HG02884 (cell line): ENCODE data around the gene PLA2G4C.
"Not testable (repeated sequence)": the region's sequence is repeated elsewhere in the genome, so short reads cannot be mapped to it uniquely, and the experiment has no call there.

Source experiments
- ATAC-seq: cut with Tn5 transposase; IDR thresholded peaks from one replicate; pipeline ENCODE4 v1.9.1; 2021; ENCODE audit warnings: mild to moderate bottlenecking, moderate library complexity; ENCODE audit not compliant: unreplicated experiment

The PLA2G4C gene

GRCh38 chr19:48111280-48111679, 663 bp upstream of the PLA2G4C start:
- ATAC-seq, result no peak

GRCh38 chr19:48108997-48109782, 1.4 kb downstream of the PLA2G4C start:
- ATAC-seq, result no peak

GRCh38 chr19:48103922-48104321, 6.7 kb downstream of the PLA2G4C start:
- ATAC-seq, result no peak

- no peak for ATAC-seq
These were observed 7.5 kb downstream of the PLA2G4C start for GRCh38 chr19:48102870-48103751.

- ATAC-seq, result no peak
These were observed 14.9 kb downstream of the PLA2G4C start for GRCh38 chr19:48095612-48096175.

- ATAC-seq, result no peak
These were observed 15.8 kb downstream of the PLA2G4C start for GRCh38 chr19:48094855-48095203.

- no peak for ATAC-seq
These were observed 16.3 kb downstream of the PLA2G4C start for GRCh38 chr19:48094129-48094854.

DNA sequence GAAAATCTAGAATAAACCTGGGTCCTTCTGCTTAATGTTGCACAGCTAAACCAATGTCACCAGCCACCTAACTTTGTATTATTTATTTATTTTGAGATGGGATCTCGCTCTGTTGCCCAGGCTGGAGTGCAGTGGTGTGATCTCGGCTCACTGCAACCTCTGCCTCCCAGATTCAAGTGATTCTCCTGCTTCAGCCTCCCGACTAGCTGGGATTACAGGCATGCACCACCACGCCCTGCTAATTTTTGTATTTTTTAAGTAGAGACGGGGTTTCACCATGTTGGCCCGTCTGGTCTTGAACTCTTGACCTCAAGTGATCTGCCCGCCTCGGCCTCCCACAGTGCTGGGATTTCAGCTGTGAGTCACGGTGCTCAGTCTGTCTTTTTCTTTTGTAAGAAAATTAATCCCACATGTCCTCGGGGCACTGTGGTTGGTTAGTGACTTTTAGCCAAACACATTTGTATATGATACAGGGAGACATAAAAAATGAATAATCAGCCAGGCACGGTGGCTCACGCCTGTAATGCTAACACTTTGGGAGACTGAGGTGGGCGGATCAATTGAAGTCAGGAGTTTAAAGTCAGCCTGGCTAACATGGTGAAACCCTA, 19.4 kb downstream of the PLA2G4C start:
- not testable (repeated sequence) for ATAC-seq

GRCh38 chr19:48090281-48090802, 20.3 kb downstream of the PLA2G4C start:
- ATAC-seq, result no peak

DNA sequence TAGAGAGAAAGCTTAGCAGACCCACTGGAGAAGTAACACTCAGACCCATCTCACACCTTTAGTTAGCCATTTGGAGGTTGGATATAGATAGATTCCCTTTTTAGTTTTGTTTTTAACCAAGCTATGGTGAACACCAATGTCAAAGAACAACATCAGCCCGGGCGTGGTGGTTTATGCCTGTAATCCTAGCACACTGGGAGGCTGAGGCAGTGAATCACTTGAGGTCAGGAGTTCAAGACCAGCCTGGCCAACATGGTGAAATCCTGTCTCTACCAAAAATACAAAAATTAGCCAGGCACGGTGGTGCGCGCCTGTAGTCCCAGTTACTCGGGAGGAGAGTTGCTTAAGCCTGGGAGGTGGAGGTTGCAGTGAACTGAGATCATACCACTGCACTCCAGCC, 21.6 kb downstream of the PLA2G4C start:
- not testable (repeated sequence) for ATAC-seq

DNA sequence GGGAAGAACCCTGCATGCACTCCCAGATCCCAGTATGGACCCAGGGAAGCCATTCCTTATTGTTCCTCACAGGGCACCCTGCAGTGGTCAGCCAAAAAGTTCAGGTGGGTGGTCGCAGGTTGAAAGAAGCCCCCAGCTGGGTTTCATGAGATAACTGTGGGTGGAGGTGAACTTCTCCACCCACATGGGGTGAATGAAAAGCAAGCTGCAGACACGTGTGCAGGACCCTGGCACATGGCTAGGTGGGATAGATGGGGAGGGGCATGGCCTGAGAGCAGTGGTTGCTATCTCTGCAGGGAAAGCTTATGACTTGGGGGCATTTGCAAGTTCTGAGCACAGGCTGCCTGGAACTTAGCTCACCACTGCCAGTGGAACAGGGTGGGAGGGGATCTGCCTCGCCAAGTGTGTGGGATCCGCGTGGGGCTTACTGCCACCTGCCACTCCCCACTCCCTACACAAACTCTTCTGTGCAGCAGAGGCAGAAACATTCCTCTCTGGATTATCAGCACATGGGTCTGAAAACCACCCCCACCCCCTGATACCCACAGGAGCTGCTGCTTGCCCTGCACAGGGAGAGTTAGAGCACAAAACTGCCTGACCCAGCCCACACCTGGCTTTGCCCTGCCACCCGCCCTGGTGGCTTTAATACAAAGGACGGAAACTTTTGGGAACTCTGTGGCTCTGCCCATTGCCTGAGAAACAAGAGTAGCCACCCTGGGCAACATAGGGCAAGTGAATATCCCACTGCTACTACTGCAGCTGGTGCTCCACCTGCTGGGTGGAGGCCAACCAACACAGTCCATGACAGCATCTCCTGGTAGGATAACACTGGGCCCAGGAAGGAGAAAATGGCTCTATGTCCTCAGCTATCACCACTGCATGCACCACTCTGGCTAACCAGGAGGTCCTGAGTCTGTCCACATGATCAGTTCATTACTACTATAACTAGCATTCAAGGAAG, 24.4 kb downstream of the PLA2G4C start:
- ATAC-seq, result no peak

DNA sequence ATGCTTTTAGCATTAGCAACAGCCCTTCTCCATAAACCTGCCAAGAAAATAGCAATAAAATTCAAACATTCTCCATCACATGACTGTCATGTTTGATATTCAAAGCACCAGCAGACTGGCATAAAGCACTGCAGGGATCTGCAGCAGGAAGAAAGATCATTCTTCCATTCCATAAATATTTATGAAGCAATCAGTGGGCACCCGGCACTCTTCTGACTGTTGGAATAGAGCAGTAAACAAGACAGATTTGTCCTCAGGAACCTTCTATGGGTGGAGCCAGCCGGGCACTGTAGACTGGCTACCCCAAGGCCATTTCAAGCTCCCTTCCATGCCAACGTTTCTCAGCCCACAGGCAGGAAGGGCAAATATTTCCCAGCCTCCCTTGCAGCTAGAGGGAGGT, 25.5 kb downstream of the PLA2G4C start:
- no peak for ATAC-seq

DNA sequence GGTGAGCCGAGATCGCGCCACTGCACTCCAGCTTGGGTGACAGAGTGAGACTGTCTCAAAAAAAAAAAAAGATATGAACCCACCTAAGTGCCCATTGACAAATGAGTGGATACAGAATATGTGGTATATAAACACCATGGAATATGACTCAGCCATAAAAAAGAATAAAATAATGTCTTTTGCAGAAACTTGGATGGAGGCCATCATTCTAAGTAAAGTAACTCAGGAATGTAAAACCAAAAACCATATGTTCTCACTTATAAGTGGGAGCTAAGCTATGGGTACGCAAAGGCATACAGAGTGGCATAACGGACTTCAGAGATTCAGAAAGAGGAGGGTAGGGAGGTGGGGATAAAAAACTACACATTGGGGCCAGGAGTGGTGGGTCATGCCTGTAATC, 29.5 kb downstream of the PLA2G4C start:
- no peak for ATAC-seq

DNA sequence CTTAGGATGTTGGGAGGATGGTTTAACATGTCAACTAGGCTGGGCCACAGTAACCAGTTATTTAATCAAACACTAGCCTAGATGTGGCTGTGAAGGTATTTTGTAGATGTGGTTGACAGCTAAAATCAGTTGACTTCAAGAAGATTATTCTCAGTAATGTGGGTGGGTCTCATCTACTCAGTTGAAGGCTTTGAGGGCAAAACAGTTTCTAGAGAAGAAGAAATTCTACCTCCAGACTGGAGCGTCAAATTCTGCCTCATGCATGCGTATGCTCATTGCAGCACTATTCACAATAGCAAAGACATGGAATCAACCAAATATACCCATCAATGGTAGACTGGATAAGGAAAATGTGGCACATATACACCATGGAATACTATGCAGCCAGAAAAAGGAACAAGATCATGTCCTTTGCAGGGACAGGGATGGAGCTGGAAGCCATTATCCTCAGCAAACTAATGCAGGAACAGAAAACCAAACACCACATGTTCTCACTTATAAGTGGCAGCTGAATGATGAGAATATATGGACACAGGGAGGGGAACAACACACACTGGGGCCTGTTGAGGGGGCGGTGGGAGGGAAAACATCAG, 40.3 kb downstream of the PLA2G4C start:
- not testable (repeated sequence) for ATAC-seq

DNA sequence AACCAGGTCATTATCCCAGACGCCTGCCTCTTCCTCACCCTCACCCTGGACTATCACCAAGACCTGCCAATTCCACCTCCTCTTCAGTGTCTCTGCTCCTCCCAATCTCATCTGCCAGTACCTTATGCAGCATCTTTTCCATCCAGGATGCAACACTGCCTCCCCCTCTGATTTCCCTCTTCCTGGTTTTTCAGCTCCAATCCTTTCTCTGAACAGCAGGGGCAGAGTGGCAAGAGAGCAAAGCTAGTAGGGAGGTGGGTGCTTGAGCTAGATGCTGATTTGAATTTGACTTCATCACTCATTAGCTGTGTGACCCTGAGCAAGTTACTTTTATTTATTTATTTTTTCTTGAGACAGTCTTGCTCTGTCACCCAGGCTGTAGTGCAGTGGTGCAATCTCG, 41.2 kb downstream of the PLA2G4C start:
- no peak for ATAC-seq

GRCh38 chr19:48064509-48064908, 46.1 kb downstream of the PLA2G4C start:
- no peak for ATAC-seq

DNA sequence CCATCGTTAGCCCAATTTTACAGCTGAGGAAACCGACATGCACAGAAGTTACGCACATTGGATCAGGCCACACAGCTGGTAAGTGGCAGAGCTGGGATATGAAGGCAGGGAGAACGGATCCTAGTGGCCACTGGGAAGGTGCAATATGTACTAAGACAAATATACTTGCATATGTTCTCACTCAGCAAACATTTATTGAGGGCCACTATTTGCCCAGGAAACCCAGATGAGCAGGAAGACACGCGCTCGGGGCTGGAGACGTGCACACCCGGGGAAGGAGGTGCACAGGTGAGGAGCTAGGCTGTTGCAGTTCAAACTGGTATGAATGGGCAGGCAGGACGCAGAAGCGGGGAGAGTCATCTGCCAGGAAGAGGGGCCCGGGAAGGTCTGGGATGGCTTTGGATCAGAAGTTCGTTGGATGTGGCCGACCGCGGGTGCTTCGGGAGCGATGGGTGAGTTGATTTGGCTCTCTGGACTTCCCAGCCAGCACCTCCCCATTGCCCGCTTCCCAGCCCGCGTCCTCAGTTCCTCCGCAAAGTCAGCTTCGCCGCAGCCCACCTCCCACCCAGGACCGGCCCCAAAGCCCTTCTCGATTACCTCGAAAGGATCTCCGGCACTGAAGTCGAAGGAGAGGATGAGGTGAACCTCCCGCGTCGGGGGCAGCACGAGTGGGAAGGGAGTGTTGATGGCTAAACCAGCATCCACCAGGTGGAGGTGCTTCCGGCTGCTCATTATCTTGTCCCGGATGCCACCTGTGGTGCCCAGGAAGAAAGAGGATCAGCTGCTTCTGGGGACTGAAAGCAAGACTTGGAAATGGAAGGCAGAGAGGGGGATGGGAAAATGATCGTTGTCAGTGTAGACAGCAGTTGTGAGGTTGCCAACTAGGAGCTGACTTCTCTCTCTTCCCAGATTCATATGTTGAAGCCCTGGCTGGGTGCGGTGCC, 48.9 kb downstream of the PLA2G4C start:
- no peak for ATAC-seq

DNA sequence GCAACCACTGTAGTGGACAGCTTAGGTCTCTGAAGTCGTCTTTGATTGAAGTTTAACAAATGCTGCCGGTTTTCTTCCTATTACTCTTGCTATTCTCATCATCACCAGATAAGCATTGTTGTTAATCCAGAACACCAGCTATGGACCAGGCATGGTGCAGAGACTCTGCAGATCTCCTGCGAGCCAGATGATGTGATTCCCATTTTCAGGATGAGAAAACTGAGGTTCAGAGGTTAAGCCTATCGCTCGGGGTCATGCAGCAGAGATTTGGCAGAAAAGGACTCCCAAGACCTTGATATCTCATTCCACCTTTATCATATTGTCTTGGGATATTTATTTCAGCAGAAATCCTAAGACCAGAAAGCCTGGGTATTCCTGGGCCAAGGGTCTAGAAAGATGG, 50.2 kb downstream of the PLA2G4C start:
- ATAC-seq, result no peak
